HepG2 (cell line): ENCODE measurements around the gene HMGN4. TPM values are rescaled to one million over a fixed set of nuclear protein-coding genes. Genes with fewer than 3 reads are reported as not detected.

ENCODE experiments used
- BCL6 ChIP-seq: IDR thresholded peaks from 2 replicates; pipeline ENCODE4 v1.6.1; 2016; ENCODE audit warnings: missing genetic modification reagents, missing compliant biosample characterization
- CBX2 ChIP-seq, 2 experiments: fragments of 200-600 bp in 1 of 2; sonication (generic); formaldehyde crosslinking in 1 of 2; IDR thresholded peaks; 2 replicates each; pipeline versions ENCODE4 v1.7.0 to v1.8.1; 2018 to 2022; ENCODE audit warnings: low read depth in 2 of 2, low read length in 1 of 2, mild to moderate bottlenecking in 1 of 2, missing genetic modification reagents in 1 of 2
- CEBPG ChIP-seq: IDR thresholded peaks from 2 replicates; pipeline ENCODE4 v1.6.1; 2016
- CEBPZ ChIP-seq: IDR thresholded peaks from 2 replicates; pipeline ENCODE4 v1.6.1; 2012; ENCODE audit warnings: low read length, improper control_type of control experiment
- CREB3 ChIP-seq: sonication (generic); formaldehyde crosslinking; IDR thresholded peaks from 2 replicates; pipeline ENCODE4 v1.5.0; 2020; ENCODE audit warnings: missing genetic modification reagents
- GTF2F1 ChIP-seq: fragments of 150-350 bp; IDR thresholded peaks from 2 replicates; pipeline ENCODE4 v1.6.1; 2014; ENCODE audit warnings: low read length
- HBP1 ChIP-seq: IDR thresholded peaks from 2 replicates; pipeline ENCODE4 v1.6.1; 2016; ENCODE audit warnings: low read depth, control low read depth
- HDAC2 ChIP-seq: sonication (generic); formaldehyde crosslinking; IDR thresholded peaks from 2 replicates; pipeline ENCODE4 v1.4.0; 2020; ENCODE audit warnings: missing genetic modification reagents
- MEF2D ChIP-seq: sonication (generic); formaldehyde crosslinking; IDR thresholded peaks from 2 replicates; pipeline ENCODE4 v1.5.1; 2020; ENCODE audit warnings: mild to moderate bottlenecking, missing genetic modification reagents
- REL ChIP-seq: sonication (generic); formaldehyde crosslinking; conservative IDR thresholded peaks from 2 replicates; pipeline ENCODE4 v1.8.0; 2022; ENCODE audit warnings: mild to moderate bottlenecking, missing genetic modification reagents, moderate library complexity
- RNF219 ChIP-seq: sonication (generic); formaldehyde crosslinking; IDR thresholded peaks from 2 replicates; pipeline ENCODE4 v1.5.0; 2020; ENCODE audit warnings: mild to moderate bottlenecking, missing genetic modification reagents
- SP140L ChIP-seq: sonication (generic); formaldehyde crosslinking; IDR thresholded peaks from 2 replicates; pipeline ENCODE4 v1.4.0; 2020; ENCODE audit warnings: missing genetic modification reagents, borderline replicate concordance
- ZFP90 ChIP-seq: sonication (generic); formaldehyde crosslinking; IDR thresholded peaks from 2 replicates; pipeline ENCODE4 v1.8.0; 2022; ENCODE audit warnings: missing genetic modification reagents, mild to moderate bottlenecking, inconsistent platforms, borderline replicate concordance
- ZNF180 ChIP-seq: sonication (generic); formaldehyde crosslinking; IDR thresholded peaks from 2 replicates; pipeline ENCODE4 v1.4.0; 2020; ENCODE audit warnings: low read depth, missing genetic modification reagents, borderline replicate concordance
- ZNF280B ChIP-seq: sonication (generic); formaldehyde crosslinking; IDR thresholded peaks from 2 replicates; pipeline ENCODE4 v1.5.0; 2020; ENCODE audit warnings: missing genetic modification reagents, mild to moderate bottlenecking, borderline replicate concordance
- ZNF30 ChIP-seq: sonication (generic); formaldehyde crosslinking; IDR thresholded peaks from 2 replicates; pipeline ENCODE4 v1.5.0; 2020; ENCODE audit warnings: mild to moderate bottlenecking, missing genetic modification reagents
- ZNF556 ChIP-seq: sonication (generic); formaldehyde crosslinking; IDR thresholded peaks from 2 replicates; pipeline ENCODE4 v1.4.0; 2020; ENCODE audit warnings: mild to moderate bottlenecking, missing genetic modification reagents, borderline replicate concordance
- ZNF607 ChIP-seq: sonication (generic); formaldehyde crosslinking; IDR thresholded peaks from 2 replicates; pipeline ENCODE4 v1.5.1; 2020; ENCODE audit warnings: missing genetic modification reagents, mild to moderate bottlenecking, borderline replicate concordance
- polyA plus RNA-seq, 8 experiments: library from polyadenylated mRNA; depleted of rRNA in 3 of 8; stranded (reverse) in 7 of 8; unstranded in 1 of 8; fragments of >200 nt; fragmentation: Illumina TruSeq in 4 of 8; extraction: Trizol in 4 of 8; gene quantifications; 2 replicates each; pipeline versions ENCODE4 v1.2.1 to v1.2.3, GENCODE V29; 2011 to 2016; ENCODE audit warnings: low read depth in 4 of 8, missing spikeins in 1 of 8, mixed read lengths in 1 of 8; ENCODE audit not compliant: insufficient read depth in 1 of 8
- total RNA-seq, 5 experiments: library from RNA; depleted of rRNA; stranded (reverse); fragments of >200 nt; fragmentation: Illumina TruSeq; extraction: Trizol; gene quantifications; 2 replicates each; pipeline ENCODE4 v1.2.3, GENCODE V29; 2016; ENCODE audit warnings: low read depth in 1 of 5
- TF ChIP-seq, protein P1 (sequence below): sonication (generic); formaldehyde crosslinking; IDR thresholded peaks from 2 replicates; pipeline ENCODE4 v1.8.1; 2023; ENCODE audit warnings: mild to moderate bottlenecking, missing genetic modification reagents, borderline replicate concordance

The HMGN4 gene
- total and polyA plus RNA-seq, 2 of the 13 experiments (the other 11 are each of a cell fraction or from before 2014, with no cell fraction given), result 39.9 to 52.1 TPM

GRCh38 chr6:26537160-26537845 lies 863 bp upstream of the HMGN4 start (continued):
- TF ChIP-seq ZNF280B (CRISPR knock-in tag) (peak; percentile 76; the same call in 1 of the 2 replicates), MEF2D (CRISPR knock-in tag) (peak; percentile 81; the same call in 1 of the 2 replicates), CEBPZ (no peak), CEBPG (peak; percentile 99), BCL6 (CRISPR knock-in tag) (peak; percentile 68; the same call in 1 of the 2 replicates), CBX2 (IDR thresholded peaks at IDR 0.05; ENCODE audit: low read depth, low read length) (no peak), CBX2 (CRISPR knock-in tag; IDR thresholded peaks at IDR 0.05; ENCODE audit: low read depth) (no peak), HBP1 (CRISPR knock-in tag) (no peak; the same call in 1 of the 2 replicates), ZFP90 (no peak), ZNF607 (CRISPR knock-in tag) (peak; percentile 93), SP140L (CRISPR knock-in tag) (peak; percentile 41; the same call in 1 of the 2 replicates), CREB3 (CRISPR knock-in tag) (no peak), ZNF30 (no peak), HDAC2 (CRISPR knock-in tag) (peak; percentile 90), REL (CRISPR knock-in tag) (no peak; the same call in 1 of the 2 replicates), RNF219 (CRISPR knock-in tag) (peak; percentile 73; the same call in 1 of the 2 replicates), ZNF180 (CRISPR knock-in tag) (no peak), GTF2F1 (no peak), ZNF556 (CRISPR knock-in tag) (peak; percentile 97)
- TF ChIP-seq, protein P1, sequence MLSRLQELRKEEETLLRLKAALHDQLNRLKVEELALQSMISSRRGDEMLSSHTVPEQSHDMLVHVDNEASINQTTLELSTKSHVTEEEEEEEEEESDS (CRISPR knock-in tag), result peak; percentile 71; the same call in 1 of the 2 replicates
